ENCODE results near the gene TRIM41.

DNA sequence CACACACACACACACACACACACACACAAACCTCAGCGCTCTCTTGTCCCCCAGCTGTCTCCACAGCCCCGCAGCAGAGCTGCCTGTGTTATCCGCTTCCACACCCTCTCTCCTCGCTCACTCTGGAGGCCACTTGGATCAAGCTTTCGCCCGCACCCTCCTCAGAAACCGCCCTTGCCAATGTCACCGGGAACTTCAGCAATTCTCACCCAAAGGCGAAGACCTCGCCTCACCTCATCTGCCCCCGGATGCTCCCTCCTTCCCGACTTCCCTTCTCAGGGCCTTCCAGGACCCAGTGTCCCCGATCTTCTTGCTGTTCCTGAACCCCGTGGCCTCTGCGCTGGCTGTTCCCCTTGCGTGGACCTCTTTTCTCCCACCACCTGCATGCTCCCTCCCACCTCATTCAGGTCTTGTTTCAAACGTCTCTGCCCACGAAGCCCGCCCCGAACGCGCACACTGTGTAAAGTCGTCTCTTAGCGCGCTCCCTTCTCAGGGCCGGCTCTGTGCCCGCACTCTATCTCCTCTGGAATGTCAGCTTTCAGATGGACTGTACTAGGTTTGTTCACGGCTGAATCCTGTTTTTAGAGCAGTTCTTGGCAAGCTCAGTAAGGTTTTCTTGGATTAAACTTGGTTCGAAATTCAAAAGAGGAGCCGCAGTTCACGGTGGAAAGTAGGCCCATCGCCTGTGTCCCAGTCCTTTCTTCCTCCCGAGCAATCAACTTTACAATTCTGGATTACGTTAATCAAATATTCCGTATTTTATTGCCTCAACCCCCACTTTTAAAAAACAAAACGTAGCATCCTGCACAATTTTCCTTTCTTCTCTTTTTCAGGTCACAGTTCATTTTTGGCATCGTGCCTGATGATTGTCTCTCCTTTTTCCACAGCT lies 17.1 kb upstream of the TRIM41 start:
- TF ChIP-seq, protein P1, sequence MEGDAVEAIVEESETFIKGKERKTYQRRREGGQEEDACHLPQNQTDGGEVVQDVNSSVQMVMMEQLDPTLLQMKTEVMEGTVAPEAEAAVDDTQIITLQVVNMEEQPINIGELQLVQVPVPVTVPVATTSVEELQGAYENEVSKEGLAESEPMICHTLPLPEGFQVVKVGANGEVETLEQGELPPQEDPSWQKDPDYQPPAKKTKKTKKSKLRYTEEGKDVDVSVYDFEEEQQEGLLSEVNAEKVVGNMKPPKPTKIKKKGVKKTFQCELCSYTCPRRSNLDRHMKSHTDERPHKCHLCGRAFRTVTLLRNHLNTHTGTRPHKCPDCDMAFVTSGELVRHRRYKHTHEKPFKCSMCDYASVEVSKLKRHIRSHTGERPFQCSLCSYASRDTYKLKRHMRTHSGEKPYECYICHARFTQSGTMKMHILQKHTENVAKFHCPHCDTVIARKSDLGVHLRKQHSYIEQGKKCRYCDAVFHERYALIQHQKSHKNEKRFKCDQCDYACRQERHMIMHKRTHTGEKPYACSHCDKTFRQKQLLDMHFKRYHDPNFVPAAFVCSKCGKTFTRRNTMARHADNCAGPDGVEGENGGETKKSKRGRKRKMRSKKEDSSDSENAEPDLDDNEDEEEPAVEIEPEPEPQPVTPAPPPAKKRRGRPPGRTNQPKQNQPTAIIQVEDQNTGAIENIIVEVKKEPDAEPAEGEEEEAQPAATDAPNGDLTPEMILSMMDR (conservative IDR thresholded peaks at IDR 0.05; ENCODE audit: low read depth, low read length), result no peak
- TF ChIP-seq EZH2 (IDR thresholded peaks at IDR 0.05; ENCODE audit: low read length, unreplicated experiment), result no peak
- no peak for TF ChIP-seq EZH2phosphoT487 (IDR thresholded peaks at IDR 0.05; ENCODE audit: borderline replicate concordance, low read length)

Measured in PC-3 (cell line).